Fibroblast of villous mesenchyme (primary cell): ENCODE results near the gene IL17REL. TPM values are rescaled to one million over a fixed set of nuclear protein-coding genes. Genes with fewer than 3 reads are reported as not detected.

ENCODE experiments used
- DNase-seq: peaks from one replicate; pipeline ENCODE4 v3.0.0-alpha.2; 2010; ENCODE audit warnings: low read depth
- H3K4me3 ChIP-seq: 2 replicates; pipeline ENCODE4 v1.5.1; 2011; ENCODE audit warnings: low read depth, mild to moderate bottlenecking, low read length
- total RNA-seq: library from RNA; depleted of rRNA; stranded (reverse); fragments of >200 nt; gene quantifications from 2 replicates; pipeline ENCODE4 v1.2.3, GENCODE V29; 2012
- TF ChIP-seq, protein P1 (sequence below): IDR thresholded peaks from 2 replicates; pipeline ENCODE4 v1.5.1; 2012; ENCODE audit warnings: low read depth, mild to moderate bottlenecking, low read length; ENCODE audit not compliant: insufficient read depth

The IL17REL gene
- total RNA-seq, 1 donor, result not detected

DNA sequence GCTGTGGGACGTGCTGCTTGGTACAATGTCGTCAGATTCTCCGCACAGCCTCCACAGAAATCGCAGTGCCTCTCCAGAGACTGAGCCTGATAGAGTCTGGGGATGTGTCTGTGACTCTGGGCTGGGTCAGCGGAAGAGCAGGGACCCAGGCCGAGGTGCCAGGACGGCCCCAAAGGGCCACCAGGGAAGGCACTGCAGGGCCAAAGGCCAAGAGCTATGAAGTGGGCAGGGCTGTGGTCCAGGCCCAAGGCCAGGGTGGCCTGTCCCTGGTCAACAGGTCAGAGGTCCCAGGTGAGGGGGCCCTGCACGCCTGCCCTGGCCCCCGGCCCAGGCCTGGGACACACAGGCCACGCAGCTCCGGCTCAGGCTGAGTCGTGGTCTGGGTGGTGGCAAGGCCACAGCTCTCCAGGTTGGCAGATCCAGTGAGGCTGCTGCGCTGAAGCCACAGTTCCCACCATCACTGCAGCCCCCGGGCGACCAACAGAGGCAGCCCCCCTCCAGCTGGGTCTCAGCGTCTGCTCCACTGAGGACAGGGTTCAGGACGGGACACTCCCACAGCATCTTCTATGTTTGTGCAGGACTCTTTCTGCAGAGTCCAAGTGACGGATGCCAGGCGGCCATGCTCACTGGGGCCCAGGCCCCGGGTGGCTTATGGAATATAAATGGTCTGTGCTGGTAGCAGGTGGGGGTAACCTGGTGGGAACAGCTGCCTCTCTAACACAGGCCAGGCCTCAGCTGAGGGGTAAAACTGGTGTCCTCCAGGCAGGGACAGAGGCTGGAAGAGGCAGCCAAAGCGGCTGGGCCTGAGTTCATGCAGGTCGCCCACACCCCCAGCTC is 56.8 kb downstream of the IL17REL start:
- DNase-seq, result no peak
- TF ChIP-seq, protein P1, sequence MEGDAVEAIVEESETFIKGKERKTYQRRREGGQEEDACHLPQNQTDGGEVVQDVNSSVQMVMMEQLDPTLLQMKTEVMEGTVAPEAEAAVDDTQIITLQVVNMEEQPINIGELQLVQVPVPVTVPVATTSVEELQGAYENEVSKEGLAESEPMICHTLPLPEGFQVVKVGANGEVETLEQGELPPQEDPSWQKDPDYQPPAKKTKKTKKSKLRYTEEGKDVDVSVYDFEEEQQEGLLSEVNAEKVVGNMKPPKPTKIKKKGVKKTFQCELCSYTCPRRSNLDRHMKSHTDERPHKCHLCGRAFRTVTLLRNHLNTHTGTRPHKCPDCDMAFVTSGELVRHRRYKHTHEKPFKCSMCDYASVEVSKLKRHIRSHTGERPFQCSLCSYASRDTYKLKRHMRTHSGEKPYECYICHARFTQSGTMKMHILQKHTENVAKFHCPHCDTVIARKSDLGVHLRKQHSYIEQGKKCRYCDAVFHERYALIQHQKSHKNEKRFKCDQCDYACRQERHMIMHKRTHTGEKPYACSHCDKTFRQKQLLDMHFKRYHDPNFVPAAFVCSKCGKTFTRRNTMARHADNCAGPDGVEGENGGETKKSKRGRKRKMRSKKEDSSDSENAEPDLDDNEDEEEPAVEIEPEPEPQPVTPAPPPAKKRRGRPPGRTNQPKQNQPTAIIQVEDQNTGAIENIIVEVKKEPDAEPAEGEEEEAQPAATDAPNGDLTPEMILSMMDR, result no peak
- H3K4me3 ChIP-seq, result no peak overlapping the region

DNA sequence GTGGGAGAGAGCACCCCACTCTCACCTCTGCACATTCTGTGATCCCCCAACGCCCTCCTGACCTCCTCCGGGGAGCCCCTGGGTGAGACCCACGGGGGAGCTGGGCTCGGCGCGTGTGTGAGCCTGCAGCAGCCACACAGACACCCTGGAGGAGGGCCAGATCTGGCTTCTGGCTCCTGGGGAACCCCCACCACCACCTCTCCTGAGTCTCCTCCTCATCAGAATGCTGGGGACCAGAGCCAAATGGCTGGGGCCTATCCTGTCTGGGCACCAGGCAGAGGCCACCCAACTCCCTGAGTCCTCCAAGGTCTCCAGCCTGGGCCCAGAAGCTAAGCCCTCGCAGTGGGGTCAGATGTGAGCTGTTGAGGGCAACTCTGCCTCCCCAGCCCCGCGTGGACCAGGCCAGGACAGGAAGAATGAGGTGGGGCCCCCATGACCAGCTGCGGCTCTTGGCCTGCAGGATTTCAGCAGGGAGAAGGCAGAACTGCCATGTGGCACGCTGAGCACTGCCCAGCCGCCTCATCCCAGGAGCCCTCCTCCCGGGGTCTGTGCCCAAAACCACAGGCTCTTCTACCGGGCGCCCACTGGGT is 57.5 kb downstream of the IL17REL start:
- H3K4me3 ChIP-seq, result no peak overlapping the region
- no peak for DNase-seq
- TF ChIP-seq, protein P1, result no peak

DNA sequence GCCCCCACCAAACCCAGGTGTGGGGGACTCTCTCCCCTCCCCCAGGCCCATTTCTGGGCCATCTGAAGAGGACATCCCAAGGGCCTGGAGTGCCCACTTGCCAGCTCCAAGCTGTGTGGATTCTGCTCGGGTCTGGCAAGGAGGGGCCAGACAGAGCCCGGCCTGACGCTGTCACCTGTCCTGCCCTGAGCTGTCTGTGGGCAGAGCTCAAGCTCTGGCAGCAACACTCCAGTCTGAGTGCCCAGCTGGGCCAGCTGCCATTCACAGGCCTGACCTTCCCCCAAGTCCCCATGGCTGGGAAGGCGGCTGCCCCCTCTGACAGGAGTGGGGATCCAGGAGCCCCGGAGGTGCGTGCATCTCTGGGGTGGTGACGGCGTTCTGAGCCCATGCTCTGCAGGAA is 58.2 kb downstream of the IL17REL start:
- DNase-seq, result no peak
- no peak overlapping the region for H3K4me3 ChIP-seq
- TF ChIP-seq, protein P1, result no peak

DNA sequence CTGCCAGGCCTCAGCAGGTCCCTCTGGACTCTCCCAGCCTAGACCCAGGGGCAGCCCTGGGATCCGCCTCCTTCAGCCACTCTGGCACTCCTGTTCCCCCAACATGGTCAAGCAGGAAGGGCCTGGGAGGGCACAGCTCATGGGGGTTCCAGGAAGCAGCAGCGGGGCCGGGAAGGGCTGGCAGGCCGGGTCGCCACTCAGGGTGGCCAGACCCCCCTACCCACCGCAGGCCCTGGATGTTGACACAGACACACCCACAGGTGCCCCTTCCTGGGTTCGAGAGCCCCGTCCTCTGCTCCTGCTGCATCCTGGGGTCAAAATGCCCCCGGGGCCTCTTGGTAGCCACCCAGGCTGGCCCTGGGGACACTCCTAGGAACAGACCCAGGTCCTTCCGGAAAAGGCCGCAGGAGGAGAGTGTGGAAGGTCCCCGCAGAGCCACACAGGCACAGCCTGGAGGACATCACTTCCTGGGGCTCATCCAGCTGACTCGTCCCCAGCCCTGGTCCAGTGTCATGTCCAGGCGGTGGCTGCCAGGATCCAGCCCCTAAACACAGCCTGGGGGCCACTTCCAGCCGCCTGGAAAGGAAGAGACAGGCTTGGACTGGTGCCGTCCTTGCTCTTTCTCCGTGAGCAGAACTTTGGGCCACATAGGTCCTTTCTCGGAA is 58.8 kb downstream of the IL17REL start:
- TF ChIP-seq, protein P1, result no peak
- no peak for DNase-seq
- no peak overlapping the region for H3K4me3 ChIP-seq

DNA sequence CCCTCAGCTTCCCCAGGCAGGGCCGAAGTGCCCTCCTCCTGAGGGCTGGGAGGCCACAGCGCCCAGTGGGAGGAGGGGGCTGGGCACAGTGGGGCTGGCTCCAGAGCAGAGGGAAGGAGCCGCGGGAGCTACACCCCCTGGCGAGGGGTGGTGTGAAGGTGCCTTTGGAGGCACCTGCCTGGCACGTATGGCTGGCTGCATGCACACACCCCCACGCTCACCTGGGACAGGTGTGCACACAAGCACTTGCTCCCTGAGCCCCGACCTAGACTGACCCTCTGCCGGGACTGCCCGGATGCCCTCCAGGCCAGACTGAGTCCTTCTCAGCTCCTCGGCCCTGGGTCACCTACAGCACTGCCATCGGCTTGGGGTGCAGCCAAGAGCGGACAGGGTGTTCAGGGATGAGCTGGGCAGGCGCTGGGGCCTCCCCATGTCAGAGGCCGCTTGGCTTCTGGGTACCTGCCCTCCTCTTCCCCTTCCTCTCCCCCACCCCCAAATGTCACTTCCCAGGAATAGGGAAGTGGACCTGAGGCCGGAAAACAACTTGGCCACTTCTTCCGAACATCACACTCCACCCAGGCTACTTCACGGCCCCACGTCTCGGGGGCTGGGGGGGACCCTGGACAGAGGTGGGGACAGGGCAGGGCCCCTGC is 59.4 kb downstream of the IL17REL start:
- no peak overlapping the region for H3K4me3 ChIP-seq
- no peak for DNase-seq
- TF ChIP-seq, protein P1, result no peak

DNA sequence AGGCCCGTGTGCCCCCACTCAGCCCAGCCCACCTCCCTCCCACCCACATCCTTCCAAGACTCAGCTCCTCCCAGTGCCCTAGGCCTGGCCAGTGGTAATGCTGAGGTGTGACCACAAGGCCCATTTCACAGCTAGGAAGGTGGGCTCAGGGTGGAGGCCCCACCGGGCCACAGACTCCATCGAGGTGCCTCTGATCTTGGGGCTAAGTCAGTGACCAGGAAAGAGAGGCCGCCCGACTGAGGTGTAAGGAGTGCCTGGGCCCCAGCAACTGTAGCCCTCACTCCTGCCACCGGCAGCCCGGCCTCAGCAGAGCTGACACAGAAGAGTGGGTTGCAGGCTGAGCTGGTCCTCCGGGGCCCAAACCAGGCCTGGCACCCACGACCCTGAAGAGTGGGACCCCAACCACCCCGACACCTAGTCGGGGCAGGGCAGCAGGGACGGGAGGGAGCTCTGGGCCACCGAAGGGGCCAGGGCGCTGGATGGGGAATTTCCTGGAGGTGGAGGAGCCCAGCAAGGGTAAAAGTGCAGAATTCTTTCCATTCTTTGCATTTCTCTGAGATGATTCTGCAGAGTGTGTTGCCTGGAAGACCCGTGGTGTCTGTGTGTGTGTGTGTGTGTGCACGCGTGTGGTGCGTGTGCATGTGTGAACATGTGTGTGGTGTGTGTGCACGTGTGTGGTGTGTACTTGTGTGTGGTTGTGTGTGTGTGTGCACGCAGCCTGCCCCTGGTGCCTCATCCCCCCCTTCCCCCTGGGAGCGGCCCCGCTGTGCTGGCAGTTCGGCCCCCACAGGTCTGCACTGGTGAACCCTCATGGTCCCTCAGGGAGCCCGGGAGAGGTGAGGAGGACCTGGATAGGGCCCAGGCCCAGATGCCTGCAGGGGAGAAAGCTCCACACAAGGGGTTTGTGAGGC is 60.3 kb downstream of the IL17REL start:
- H3K4me3 ChIP-seq, result no peak overlapping the region
- TF ChIP-seq, protein P1, result no peak
- DNase-seq, result peak; percentile 32
